Pancreas (tissue), 10 donors: ENCODE measurements around the gene DGCR6L. TPM values are rescaled to one million over a fixed set of nuclear protein-coding genes. Genes with fewer than 3 reads are reported as not detected.
"Not testable (repeated sequence)": the region's sequence is repeated elsewhere in the genome, so short reads cannot be mapped to it uniquely, and the experiment has no call there.

ENCODE experiments used
- ATAC-seq, 4 donors: fragments of 200-7000 bp; cut with Tn5 transposase; one replicate each; pipeline versions ENCODE4 v1.8.0 to v1.9.1; 2020; ENCODE audit warnings: mild to moderate bottlenecking in 4 of 4, moderate library complexity in 4 of 4
- DNase-seq, 6 donors: peaks; one replicate each; pipeline ENCODE4 v3.0.0-alpha.2; 2020
- FAIRE-seq: peaks from 2 replicates; lab custom pipeline; 2012; peaks lifted over from hg19 to GRCh38; lab: Jason Lieb, UNC
- H3K27ac ChIP-seq, 4 donors: fragments of 200-600 bp; sonication (generic); 1 replicate in 3 of 4; 2 replicates in 1 of 4; pipeline versions ENCODE4 v1.5.0 to v1.8.0; 2020
- H3K27me3 ChIP-seq, 4 donors: fragments of 200-600 bp; one replicate each; pipeline ENCODE4 v1.8.0; 2021
- H3K36me3 ChIP-seq, 3 donors: fragments of 200-600 bp; sonication (generic) in 1 of 3; one replicate each; pipeline versions ENCODE4 v1.5.0 to v1.8.0; 2020 to 2021
- H3K4me1 ChIP-seq, 3 donors: fragments of 200-600 bp; one replicate each; pipeline ENCODE4 v1.8.0; 2021
- H3K4me3 ChIP-seq, 4 donors: fragments of 200-600 bp; sonication (generic) in 2 of 4; one replicate each; pipeline versions ENCODE4 v1.5.0 to v1.8.0; 2020 to 2021
- H3K9me3 ChIP-seq, 4 donors: fragments of 200-600 bp; one replicate each; pipeline ENCODE4 v1.8.0; 2021
- WGBS, 2 donors: extraction: QIAGEN DNeasy Blood & Tissue Kit; methylation state at CpG; one replicate each; pipeline ENCODE4 v1.1.7; 2013; 5-methylcytosine and 5-hydroxymethylcytosine counted together
- intact Hi-C, 3 donors: fragments of 100-400 bp; cut with DNase I; formaldehyde crosslinking; loops; one replicate each; pipeline versions ENCODE4 v1.11.1 to v1.14.2; 2022
- polyA plus RNA-seq, 2 donors: library from polyadenylated mRNA; stranded (reverse); fragments of 200-250 nt; gene quantifications; one replicate each; pipeline ENCODE4 v1.2.3, GENCODE V29; 2013
- total RNA-seq, 6 donors: library from RNA; stranded (reverse); fragmentation: NEBNext Ultra II Directional in 4 of 6; extraction: Animal tissue kit (Norgen Biotek cat#: 25700) in 4 of 6; gene quantifications; one replicate each; pipeline versions ENCODE4 v1.2.1 to v1.2.4, GENCODE V29; 2021 to 2023
- TF ChIP-seq, protein P1 (sequence below), 4 donors: fragments of 200-600 bp; sonication (generic) in 3 of 4; IDR thresholded peaks; one replicate each; pipeline versions ENCODE4 v1.5.0 to v1.8.0; 2021; ENCODE audit warnings: antibody characterized with exemption in 4 of 4
- donor health status: healthy with polysubstance abuse.
- donor health status: DM: no; HTN: no; CAD: no; lungs with moderate emphysema.
- donor health status: DM: no; HTN: no; CAD: no.
- donor health status: control.
- donor health status: control.
- donor health status: Bipolar disorder and iron deficiency.
- donor health status: DM: yes; HTN: yes; CAD: no.
- donor health status: DM: no; HTN: no; CAD: no.
- donor health status: DM: no; HTN: no; CAD: no.
- donor health status: DM: yes; HTN: yes; CAD: no.

DGCR6L gene
- total and polyA plus RNA-seq, 8 donors = 17.2 to 53.4 (median 22.2) TPM

- Histone ChIP-seq H3K27ac (no peak overlapping the region), H3K27me3 (no peaks in the 10 kb centered on the region), H3K9me3 (no peaks in the 10 kb centered on the region), H3K36me3 (no peaks in the 10 kb centered on the region), H3K4me3 (no peak overlapping the region), H3K4me1 (peaks cover 0 to 8% (median 0%) of the 10 kb centered on the region in 3 donors)
- ATAC-seq = no peak
- no peak for FAIRE-seq
- 89 to 92% methylated on average over 5 of the region's 5 CpGs for WGBS, 2 donors
- intact Hi-C loops = no loop called here
- DNase-seq = peak in 1 of 6 donors; percentile 8
- TF ChIP-seq, protein P1, sequence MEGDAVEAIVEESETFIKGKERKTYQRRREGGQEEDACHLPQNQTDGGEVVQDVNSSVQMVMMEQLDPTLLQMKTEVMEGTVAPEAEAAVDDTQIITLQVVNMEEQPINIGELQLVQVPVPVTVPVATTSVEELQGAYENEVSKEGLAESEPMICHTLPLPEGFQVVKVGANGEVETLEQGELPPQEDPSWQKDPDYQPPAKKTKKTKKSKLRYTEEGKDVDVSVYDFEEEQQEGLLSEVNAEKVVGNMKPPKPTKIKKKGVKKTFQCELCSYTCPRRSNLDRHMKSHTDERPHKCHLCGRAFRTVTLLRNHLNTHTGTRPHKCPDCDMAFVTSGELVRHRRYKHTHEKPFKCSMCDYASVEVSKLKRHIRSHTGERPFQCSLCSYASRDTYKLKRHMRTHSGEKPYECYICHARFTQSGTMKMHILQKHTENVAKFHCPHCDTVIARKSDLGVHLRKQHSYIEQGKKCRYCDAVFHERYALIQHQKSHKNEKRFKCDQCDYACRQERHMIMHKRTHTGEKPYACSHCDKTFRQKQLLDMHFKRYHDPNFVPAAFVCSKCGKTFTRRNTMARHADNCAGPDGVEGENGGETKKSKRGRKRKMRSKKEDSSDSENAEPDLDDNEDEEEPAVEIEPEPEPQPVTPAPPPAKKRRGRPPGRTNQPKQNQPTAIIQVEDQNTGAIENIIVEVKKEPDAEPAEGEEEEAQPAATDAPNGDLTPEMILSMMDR (IDR thresholded peaks at IDR 0.05) = no peak
These were observed 4.3 kb upstream of the DGCR6L start for GRCh38 chr22:20324139-20324516.

GRCh38 chr22:20321552-20322211 lies 1.8 kb upstream of the DGCR6L start:
- H3K27me3 ChIP-seq, H3K4me3 ChIP-seq, H3K36me3 ChIP-seq, FAIRE-seq, intact Hi-C loops, H3K9me3 ChIP-seq, ATAC-seq, H3K27ac ChIP-seq: not testable (repeated sequence)
- peaks cover 5 to 23% (median 6%) of the 10 kb centered on the region in 3 donors for H3K4me1 ChIP-seq
- WGBS, 2 donors = 78 to 80% methylated on average over 7 of the region's 7 CpGs
- DNase-seq = peak in 2 of 6 donors; percentile 35 to 59

DNA sequence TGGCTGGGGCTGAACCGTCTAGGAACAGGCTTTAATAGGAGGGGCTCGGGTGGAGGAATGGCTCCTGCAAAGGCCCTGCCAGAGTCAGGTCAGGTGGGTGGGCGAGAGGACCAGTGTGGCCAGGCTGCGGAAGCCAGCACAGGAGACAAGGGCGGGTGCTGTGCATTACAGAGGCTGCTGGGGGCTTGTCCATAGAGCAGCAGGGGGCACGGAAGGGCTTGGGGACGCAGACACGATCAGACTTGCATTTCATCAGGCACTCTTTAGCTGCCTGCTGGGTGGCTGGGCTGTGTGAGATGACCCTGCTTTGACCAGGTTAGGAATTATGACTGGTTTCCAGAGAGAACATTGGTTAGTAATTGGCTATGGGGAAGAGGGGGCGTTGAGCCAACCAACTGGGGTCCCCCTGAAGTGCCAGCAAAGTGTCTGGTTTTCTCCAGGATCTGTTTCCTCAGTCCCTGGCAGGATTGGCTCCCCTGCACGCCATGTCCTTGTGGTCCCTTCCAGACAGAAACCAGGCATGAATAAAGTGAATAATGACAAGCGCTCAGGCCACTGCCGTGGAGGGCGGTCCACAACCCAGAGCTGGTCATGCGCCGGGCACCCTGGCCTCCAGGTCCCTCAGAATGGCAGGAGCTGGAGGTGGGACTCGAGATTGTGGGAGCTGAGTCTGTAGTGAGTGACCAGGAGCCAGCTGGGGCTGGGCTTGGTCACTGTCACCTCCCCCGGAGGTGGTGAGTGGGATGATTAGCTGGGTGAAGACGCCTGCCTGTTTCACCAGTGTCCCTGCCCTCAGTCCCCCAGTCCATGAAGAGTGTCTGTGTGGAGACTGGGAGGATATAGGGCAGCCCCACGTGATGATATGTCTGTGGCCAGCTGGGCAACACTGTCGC lies 1.0 kb upstream of the DGCR6L start:
- Histone ChIP-seq H3K4me3 (peak overlapping the region; percentile 82 to 98 (median 85)), H3K27ac (peak overlapping the region in 1 of 4 donors; percentile 13), H3K4me1 (peaks cover 5 to 23% (median 6%) of the 10 kb centered on the region in 3 donors)
- H3K9me3 ChIP-seq, intact Hi-C loops, H3K36me3 ChIP-seq, FAIRE-seq, H3K27me3 ChIP-seq: not testable (repeated sequence)
- DNase-seq (peak in 2 of 6 donors; percentile 13 to 15), ATAC-seq (peak; percentile 7 to 32 (median 26))
- 34 to 37% methylated on average over 18 to 20 of the region's 20 CpGs for whole genome bisulfite sequencing, 2 donors

- peaks cover 5 to 23% (median 6%) of the 10 kb centered on the region in 3 donors for H3K4me1 ChIP-seq
- 2 to 4% methylated on average over 28 to 32 of the region's 32 CpGs for WGBS, 2 donors
These were observed 667 bp downstream of the DGCR6L start for GRCh38 chr22:20319041-20319744.

DNA sequence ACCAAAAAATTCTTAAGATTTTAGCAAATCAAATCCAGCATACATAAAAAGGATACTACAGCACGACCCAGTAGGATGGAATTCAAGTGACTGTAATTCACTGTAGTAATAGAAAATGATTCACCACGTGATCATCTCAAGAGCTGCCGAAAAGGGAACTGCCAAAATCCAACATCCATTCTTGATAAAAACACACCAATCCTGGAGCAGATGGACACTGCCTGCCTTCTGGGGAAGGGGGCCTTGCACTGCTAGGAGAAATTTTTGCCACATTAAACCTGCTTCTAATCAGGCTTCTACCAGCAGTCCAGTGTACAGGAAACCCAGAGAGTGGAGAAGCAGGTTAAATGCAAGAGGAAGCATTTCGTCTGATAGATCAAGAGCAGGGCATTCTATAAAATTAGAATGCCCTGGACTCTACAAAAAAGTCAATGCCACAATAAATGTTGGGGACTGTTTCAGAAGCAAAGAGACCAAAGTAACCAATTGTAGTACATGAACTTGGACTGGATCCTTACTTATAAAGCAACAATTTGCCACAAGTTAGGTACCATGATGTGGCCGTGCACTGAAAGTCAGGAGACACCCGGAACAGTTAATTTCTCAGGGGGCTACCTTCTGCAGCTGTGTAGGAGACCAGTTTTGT lies 1.7 kb downstream of the DGCR6L start:
- FAIRE-seq, H3K27me3 ChIP-seq, H3K4me3 ChIP-seq, intact Hi-C loops, H3K36me3 ChIP-seq, DNase-seq, H3K27ac ChIP-seq, ATAC-seq, H3K9me3 ChIP-seq: not testable (repeated sequence)
- 65 to 69% methylated on average over 6 of the region's 6 CpGs for WGBS, 2 donors
- H3K4me1 ChIP-seq = peaks cover 5 to 23% (median 6%) of the 10 kb centered on the region in 3 donors

More at GRCh38 chr22:20319041-20319744, 667 bp downstream of the DGCR6L start:
- intact Hi-C loops = no loop called here
- Histone ChIP-seq H3K27ac (peak overlapping the region; percentile 13 to 69 (median 55)), H3K27me3 (no peaks in the 10 kb centered on the region), H3K36me3 (no peaks in the 10 kb centered on the region), H3K9me3 (no peaks in the 10 kb centered on the region), H3K4me3 (peak overlapping the region; percentile 82 to 98 (median 85))
- DNase-seq (peak in 2 of 6 donors; percentile 21 to 67), ATAC-seq (peak in 3 of 4 donors; percentile 4 to 23 (median 22)), FAIRE-seq (no peak)
- TF ChIP-seq, protein P1 (IDR thresholded peaks at IDR 0.05) = no peak
